Tibial nerve (tissue), 4 donors: ENCODE data around the gene MYCN. TPM values are rescaled to one million over a fixed set of nuclear protein-coding genes. Genes with fewer than 3 reads are reported as not detected.

Source experiments
- DNase-seq, 2 donors: peaks; one replicate each; pipeline ENCODE4 v3.0.0-alpha.2; 2019; ENCODE audit warnings: low spot score in 2 of 2
- H3K27ac ChIP-seq, 4 donors: fragments of 200-600 bp; sonication (generic) in 3 of 4; one replicate each; pipeline ENCODE4 v1.5.1; 2017 to 2019; ENCODE audit warnings: mild to moderate bottlenecking in 1 of 4
- H3K27me3 ChIP-seq, 2 donors: fragments of 200-600 bp; sonication (generic) in 1 of 2; one replicate each; pipeline versions ENCODE4 v1.5.1 to v1.6.0; 2017 to 2019
- H3K36me3 ChIP-seq, 3 donors: fragments of 200-600 bp; sonication (generic); one replicate each; pipeline ENCODE4 v1.5.1; 2018 to 2019
- H3K4me1 ChIP-seq, 4 donors: fragments of 200-600 bp; sonication (generic) in 3 of 4; one replicate each; pipeline ENCODE4 v1.5.1; 2017 to 2019
- H3K4me3 ChIP-seq, 4 donors: fragments of 200-600 bp; sonication (generic) in 3 of 4; one replicate each; pipeline ENCODE4 v1.5.1; 2017 to 2019; ENCODE audit warnings: mild to moderate bottlenecking in 1 of 4, moderate library complexity in 1 of 4
- H3K9me3 ChIP-seq, 4 donors: fragments of 200-600 bp; sonication (generic) in 3 of 4; one replicate each; pipeline ENCODE4 v1.5.1; 2017 to 2019
- EP300 ChIP-seq, 2 donors: sonication (generic); formaldehyde crosslinking; IDR thresholded peaks; one replicate each; pipeline ENCODE4 v1.6.1; 2017; ENCODE audit warnings: antibody characterized with exemption in 2 of 2, mild to moderate bottlenecking in 1 of 2
- POLR2A ChIP-seq, 2 donors: fragments of 450-650 bp; IDR thresholded peaks; one replicate each; pipeline ENCODE4 v1.6.1; 2017; ENCODE audit warnings: antibody characterized with exemption in 2 of 2, mild to moderate bottlenecking in 2 of 2, moderate library complexity in 2 of 2
- WGBS, 2 donors: methylation state at CpG; one replicate each; pipeline ENCODE4 v1.1.5; 2018; 5-methylcytosine and 5-hydroxymethylcytosine counted together
- total RNA-seq, 4 donors: library from RNA; depleted of rRNA; stranded (reverse); fragments of >200 nt; gene quantifications; one replicate each; pipeline ENCODE4 v1.1.0, GENCODE V29; 2016
- TF ChIP-seq, protein P1 (sequence below), 5 experiments: fragments of 200-600 bp in 3 of 5; fragments of 450-650 bp in 2 of 5; sonication (generic) in 3 of 5; IDR thresholded peaks; one replicate each; pipeline ENCODE4 v1.5.1; 2016 to 2019; ENCODE audit warnings: antibody characterized with exemption in 5 of 5, mild to moderate bottlenecking in 3 of 5, moderate library complexity in 2 of 5

Gene MYCN
- total RNA-seq, 4 donors from 2014 or later: 4.1 to 9.9 (median 6.9) TPM

DNA sequence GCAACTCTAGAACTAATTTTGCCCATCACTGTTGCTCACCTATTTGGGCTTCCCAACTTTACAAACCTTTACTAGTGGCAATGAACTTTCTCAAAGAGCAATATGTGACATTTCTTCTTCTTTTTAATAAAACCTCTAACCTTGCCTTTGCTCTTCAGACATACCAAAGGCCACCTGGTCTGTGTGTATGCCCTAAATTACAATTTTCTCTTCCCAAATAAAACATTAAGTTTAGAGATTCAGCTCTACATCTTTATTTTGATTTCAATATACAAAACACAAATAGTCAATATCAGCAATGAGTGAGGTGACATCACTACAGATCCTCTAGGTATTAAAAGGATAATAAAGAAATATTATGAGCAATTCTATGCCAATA is 35.1 kb upstream of the MYCN start:
- Histone ChIP-seq H3K27me3 (no peaks in the 10 kb centered on the region), H3K4me1 (no peaks in the 10 kb centered on the region), H3K36me3 (no peaks in the 10 kb centered on the region), H3K4me3 (no peak overlapping the region), H3K27ac (no peak overlapping the region), H3K9me3 (peaks cover 0 to 7% (median 0%) of the 10 kb centered on the region in 4 donors)
- no peak for DNase-seq
- TF ChIP-seq, protein P1, sequence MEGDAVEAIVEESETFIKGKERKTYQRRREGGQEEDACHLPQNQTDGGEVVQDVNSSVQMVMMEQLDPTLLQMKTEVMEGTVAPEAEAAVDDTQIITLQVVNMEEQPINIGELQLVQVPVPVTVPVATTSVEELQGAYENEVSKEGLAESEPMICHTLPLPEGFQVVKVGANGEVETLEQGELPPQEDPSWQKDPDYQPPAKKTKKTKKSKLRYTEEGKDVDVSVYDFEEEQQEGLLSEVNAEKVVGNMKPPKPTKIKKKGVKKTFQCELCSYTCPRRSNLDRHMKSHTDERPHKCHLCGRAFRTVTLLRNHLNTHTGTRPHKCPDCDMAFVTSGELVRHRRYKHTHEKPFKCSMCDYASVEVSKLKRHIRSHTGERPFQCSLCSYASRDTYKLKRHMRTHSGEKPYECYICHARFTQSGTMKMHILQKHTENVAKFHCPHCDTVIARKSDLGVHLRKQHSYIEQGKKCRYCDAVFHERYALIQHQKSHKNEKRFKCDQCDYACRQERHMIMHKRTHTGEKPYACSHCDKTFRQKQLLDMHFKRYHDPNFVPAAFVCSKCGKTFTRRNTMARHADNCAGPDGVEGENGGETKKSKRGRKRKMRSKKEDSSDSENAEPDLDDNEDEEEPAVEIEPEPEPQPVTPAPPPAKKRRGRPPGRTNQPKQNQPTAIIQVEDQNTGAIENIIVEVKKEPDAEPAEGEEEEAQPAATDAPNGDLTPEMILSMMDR (IDR thresholded peaks at IDR 0.05): no peak
- TF ChIP-seq EP300 (IDR thresholded peaks at IDR 0.05) (no peak), POLR2A (IDR thresholded peaks at IDR 0.05) (no peak)

DNA sequence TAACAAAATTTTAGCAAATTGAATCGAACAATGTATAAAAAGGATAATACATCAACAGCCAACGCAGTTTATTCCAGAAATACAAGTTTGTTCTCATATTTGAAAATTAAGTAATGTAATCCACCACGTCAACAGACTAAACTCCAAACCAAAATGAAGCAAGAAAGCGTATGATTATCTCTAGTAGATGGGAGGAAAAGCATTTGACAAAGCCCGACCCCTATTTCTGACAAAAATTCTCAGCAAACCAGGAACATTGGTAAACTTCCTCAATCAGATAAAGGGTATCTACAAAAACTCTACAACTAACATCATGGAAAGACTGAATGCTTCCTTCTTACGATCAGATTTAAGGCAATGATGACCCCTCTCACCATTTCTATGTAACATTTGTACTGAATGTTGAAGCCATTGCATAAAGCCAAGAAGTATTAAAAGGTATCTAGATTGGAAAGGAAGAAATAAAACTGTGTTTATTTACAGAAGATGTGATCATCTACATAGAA is 34.3 kb upstream of the MYCN start:
- no peaks in the 10 kb centered on the region for H3K4me1 ChIP-seq
- no peak overlapping the region for H3K27ac ChIP-seq
- TF ChIP-seq, protein P1 (IDR thresholded peaks at IDR 0.05): no peak
- TF ChIP-seq POLR2A (IDR thresholded peaks at IDR 0.05) (no peak), EP300 (IDR thresholded peaks at IDR 0.05) (no peak)
- no peak overlapping the region for H3K4me3 ChIP-seq
- no peak for DNase-seq
- H3K27me3 ChIP-seq: no peaks in the 10 kb centered on the region
- peaks cover 0 to 6% (median 0%) of the 10 kb centered on the region in 4 donors for H3K9me3 ChIP-seq
- 84 to 85% methylated on average over 6 of the region's 6 CpGs for WGBS, 2 donors
- H3K36me3 ChIP-seq: no peaks in the 10 kb centered on the region

DNA sequence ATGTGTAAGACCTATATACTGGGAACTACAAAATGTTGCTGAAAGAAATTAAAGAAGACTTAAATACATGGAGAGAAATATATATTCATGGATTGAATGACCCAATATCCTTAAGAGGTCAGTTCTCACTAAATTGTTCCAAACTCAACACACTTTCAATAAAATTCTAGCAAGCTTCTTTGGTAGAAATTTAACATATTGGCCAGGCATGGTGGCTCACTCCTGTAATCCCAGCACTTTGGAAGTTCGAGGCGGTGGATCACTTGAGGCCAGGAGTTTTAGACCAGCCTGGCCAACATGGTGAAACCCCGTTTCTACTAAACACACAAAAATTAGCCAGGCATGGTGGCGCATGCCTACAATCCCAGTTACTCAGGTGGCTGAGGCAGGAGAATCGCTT is 33.6 kb upstream of the MYCN start:
- no peaks in the 10 kb centered on the region for H3K9me3 ChIP-seq

DNA sequence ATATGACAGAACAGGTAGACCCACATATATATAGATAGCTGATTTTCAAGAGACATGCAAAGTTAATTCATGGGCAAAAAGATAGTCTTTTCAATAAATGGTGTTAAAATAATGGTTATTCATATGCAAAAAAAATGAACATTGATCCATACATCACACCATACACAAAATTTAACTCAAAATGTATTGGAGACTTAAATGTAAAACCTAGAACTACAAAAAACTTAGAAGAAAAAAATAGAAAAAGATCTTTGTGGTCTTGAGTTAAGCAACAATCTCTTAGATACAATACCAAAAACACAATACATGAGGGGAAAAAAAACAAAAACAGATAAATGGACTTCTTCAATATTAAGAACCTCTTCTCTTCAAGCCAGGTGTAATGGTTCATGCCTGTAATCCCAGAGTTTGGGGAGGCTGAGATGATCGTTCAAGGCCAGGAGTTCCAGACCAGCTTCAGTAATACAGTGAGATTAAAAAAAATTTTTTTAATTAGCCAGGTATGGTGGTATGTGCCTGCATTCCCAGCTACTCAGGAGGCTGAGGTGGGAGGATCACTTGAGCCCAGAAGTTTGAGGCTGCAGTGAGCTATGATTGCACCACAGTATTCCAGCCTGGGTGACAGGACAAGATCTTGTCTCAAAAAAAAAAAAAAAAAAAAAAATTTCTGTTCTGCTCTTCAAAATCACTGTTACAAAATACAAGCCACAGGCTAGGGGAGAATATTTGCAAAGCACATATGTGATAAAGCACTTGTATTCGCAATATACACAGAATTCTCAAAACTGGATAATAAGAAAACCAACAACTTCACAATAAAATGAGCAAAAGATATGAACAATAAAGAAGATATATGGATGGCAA is 32.7 kb upstream of the MYCN start:
- Histone ChIP-seq H3K27me3 (no peaks in the 10 kb centered on the region), H3K27ac (no peak overlapping the region), H3K36me3 (no peaks in the 10 kb centered on the region), H3K4me1 (peaks cover 0 to 10% (median 0%) of the 10 kb centered on the region in 4 donors), H3K4me3 (no peak overlapping the region), H3K9me3 (no peaks in the 10 kb centered on the region)
- no peak for DNase-seq
- WGBS, 2 donors: 94 to 97% methylated on average over 2 of the region's 2 CpGs
- TF ChIP-seq, protein P1 (IDR thresholded peaks at IDR 0.05): no peak
- TF ChIP-seq POLR2A (IDR thresholded peaks at IDR 0.05) (no peak), EP300 (IDR thresholded peaks at IDR 0.05) (no peak)

More for the DNA sequence above, 33.6 kb upstream of the MYCN start:
- 90 to 93% methylated on average over 5 of the region's 5 CpGs for WGBS, 2 donors
- H3K27me3 ChIP-seq: no peaks in the 10 kb centered on the region
- H3K27ac ChIP-seq: no peak overlapping the region
- no peak overlapping the region for H3K4me3 ChIP-seq
- H3K36me3 ChIP-seq: no peaks in the 10 kb centered on the region
- peaks cover 0 to 1% (median 0%) of the 10 kb centered on the region in 4 donors for H3K4me1 ChIP-seq
- DNase-seq: no peak
- TF ChIP-seq, protein P1 (IDR thresholded peaks at IDR 0.05): no peak
- TF ChIP-seq EP300 (IDR thresholded peaks at IDR 0.05) (no peak), POLR2A (IDR thresholded peaks at IDR 0.05) (no peak)

DNA sequence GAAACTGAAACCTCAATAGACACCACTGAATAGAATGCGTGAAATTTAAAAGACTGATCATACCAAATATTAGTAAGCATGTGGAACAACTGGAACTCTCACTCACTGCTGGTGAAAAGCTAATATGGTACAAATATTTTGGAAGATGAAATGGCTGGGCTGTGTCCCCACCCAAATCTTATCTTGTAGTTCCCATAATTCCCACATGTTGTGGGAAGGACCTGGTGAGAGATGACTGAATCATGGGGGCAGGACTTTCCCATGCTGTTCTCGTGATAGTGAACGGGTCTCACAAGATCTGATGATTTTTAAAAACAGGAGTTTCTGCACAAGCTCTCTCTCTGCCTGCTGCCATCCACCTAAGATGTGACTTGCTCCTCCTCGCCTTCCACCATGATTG is 32.0 kb upstream of the MYCN start:
- no peaks in the 10 kb centered on the region for H3K9me3 ChIP-seq
- peaks cover 0 to 13% (median 0%) of the 10 kb centered on the region in 4 donors for H3K4me1 ChIP-seq
- no peak overlapping the region for H3K27ac ChIP-seq
- TF ChIP-seq, protein P1 (IDR thresholded peaks at IDR 0.05): no peak
- no peak for TF ChIP-seq POLR2A (IDR thresholded peaks at IDR 0.05)
- TF ChIP-seq EP300 (IDR thresholded peaks at IDR 0.05): no peak
- WGBS, 2 donors: 87 to 88% methylated on average over 4 of the region's 4 CpGs
- DNase-seq: no peak
- H3K36me3 ChIP-seq: no peaks in the 10 kb centered on the region
- no peak overlapping the region for H3K4me3 ChIP-seq
- no peaks in the 10 kb centered on the region for H3K27me3 ChIP-seq
